ENCODE data around the gene ACTRT3. TPM values are rescaled to one million over a fixed set of nuclear protein-coding genes. Genes with fewer than 3 reads are reported as not detected.

ACTRT3 gene
- total RNA-seq, 1 experiment from 2014 or later: 1.7 TPM

DNA sequence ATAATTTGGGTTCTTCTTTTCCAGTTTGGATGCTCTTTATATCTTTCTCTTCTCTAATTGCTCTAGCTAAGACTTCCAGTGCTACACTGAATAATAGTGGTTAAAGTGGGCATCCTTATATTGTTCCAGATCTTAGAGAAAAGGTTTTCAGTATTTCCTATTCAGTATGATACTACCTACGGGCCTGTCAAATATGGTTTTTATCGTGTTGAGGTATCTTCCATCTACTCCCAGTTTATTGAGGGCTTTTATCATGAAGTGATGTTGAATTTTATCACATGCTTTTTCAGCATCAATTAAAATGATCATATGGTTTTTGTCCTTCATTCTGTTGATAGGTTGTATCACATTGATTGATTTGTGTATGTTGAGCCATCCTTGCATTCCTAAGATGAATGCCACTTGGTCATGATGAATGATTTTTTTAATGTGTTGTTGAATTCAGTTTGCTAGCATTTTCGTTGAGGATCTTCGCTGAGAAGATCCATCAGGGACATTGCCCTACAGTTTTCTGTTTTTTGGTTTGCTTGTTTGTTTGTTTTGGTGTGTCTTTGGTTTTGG lies 46.3 kb upstream of the ACTRT3 start:
- H3K4me1 ChIP-seq (ENCODE audit: control insufficient read depth, insufficient read depth, low read length): peaks cover 17% of the 10 kb centered on the region; the same call in 1 of the 2 replicates
- intact Hi-C loops (cut with micrococcal nuclease; ENCODE audit: unreplicated experiment) (no loop called here), in situ Hi-C loops (cut with HindIII; ENCODE audit: low pct_unique_long_range_greater_than_20kb, low sequenced_read_pairs) (no loop called here)
- ChIA-PET POLR2A (no interaction called here), CTCF (no interaction called here)
- H3K4me3 ChIP-seq (ENCODE audit: low read depth in 2 of 2, low read length in 2 of 2): no peak overlapping the region
- ATAC-seq (no peak), DNase-seq (ENCODE audit: low read depth, low spot score) (no peak)
- no peaks in the 10 kb centered on the region for H3K9me3 ChIP-seq (ENCODE audit: control insufficient read depth, insufficient read depth, low read depth, low read length)
- peaks cover 11% of the 10 kb centered on the region; the same call in 1 of the 2 replicates for H3K27me3 ChIP-seq (ENCODE audit: control insufficient read depth, insufficient read depth, low read length)
- H3K27ac ChIP-seq (ENCODE audit: low read length): no peak overlapping the region
- TF ChIP-seq REST (IDR thresholded peaks at IDR 0.05; ENCODE audit: insufficient read depth in 1 of 2, low read depth in 2 of 2, low read length in 1 of 2) (no peak), POLR2AphosphoS5 (IDR thresholded peaks at IDR 0.05; ENCODE audit: low read depth, low read length) (no peak), TCF7L2 (IDR thresholded peaks at IDR 0.05; ENCODE audit: low read depth, low read length) (no peak), SIN3A (IDR thresholded peaks at IDR 0.05; ENCODE audit: borderline replicate concordance, insufficient read depth, low read depth, low read length) (no peak)
- TF ChIP-seq, protein P1, sequence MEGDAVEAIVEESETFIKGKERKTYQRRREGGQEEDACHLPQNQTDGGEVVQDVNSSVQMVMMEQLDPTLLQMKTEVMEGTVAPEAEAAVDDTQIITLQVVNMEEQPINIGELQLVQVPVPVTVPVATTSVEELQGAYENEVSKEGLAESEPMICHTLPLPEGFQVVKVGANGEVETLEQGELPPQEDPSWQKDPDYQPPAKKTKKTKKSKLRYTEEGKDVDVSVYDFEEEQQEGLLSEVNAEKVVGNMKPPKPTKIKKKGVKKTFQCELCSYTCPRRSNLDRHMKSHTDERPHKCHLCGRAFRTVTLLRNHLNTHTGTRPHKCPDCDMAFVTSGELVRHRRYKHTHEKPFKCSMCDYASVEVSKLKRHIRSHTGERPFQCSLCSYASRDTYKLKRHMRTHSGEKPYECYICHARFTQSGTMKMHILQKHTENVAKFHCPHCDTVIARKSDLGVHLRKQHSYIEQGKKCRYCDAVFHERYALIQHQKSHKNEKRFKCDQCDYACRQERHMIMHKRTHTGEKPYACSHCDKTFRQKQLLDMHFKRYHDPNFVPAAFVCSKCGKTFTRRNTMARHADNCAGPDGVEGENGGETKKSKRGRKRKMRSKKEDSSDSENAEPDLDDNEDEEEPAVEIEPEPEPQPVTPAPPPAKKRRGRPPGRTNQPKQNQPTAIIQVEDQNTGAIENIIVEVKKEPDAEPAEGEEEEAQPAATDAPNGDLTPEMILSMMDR (IDR thresholded peaks at IDR 0.05): no peak
- no peaks in the 10 kb centered on the region for H3K36me3 ChIP-seq (ENCODE audit: control insufficient read depth, insufficient read depth, low read length)
- BruUV-seq (replicated peaks): no TSS peak

DNA sequence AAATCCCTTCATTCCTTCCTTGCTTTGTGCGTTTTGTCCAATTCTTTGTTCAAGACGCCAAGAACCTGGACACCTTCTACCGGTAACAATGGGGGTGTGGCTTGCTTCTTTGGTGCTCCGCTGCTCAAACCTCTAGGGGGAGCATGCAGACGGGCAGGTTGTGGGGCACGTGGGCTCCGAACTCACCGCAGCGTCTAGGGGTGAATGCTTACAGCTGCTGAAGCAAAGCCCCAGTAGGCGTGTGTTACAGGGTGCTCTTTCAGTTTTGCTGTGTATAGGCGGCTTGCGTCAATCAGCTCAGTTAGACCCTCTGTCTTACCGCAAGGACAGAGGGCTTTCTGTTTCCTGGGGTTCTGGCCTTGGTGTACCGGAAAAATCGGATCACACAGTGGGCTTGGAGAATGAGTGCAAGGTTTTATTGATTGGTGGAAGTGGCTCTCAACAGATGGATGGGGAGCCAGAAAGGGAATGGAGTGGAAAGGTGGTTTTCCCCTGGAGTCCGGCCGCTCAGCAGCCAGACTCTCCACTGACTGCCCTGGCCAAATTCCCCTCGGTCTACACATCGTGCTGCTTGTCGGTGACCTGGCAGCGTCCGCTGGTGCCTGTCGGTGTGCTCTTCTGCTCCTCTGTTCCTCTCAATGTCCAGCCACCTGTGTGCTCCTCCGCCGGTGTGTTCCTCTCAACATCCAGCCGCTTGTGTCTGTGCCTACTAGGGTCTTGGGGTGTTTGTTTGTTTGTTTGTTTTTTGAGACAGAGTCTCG lies 44.6 kb upstream of the ACTRT3 start:
- Histone ChIP-seq H3K9me3 (ENCODE audit: control insufficient read depth, insufficient read depth, low read depth, low read length) (no peaks in the 10 kb centered on the region), H3K27ac (ENCODE audit: low read length) (no peak overlapping the region; the same call in 1 of the 2 replicates), H3K4me1 (ENCODE audit: control insufficient read depth, insufficient read depth, low read length) (peaks cover 17% of the 10 kb centered on the region; the same call in 1 of the 2 replicates), H3K36me3 (ENCODE audit: control insufficient read depth, insufficient read depth, low read length) (no peaks in the 10 kb centered on the region), H3K4me3 (ENCODE audit: low read depth in 2 of 2, low read length in 2 of 2) (peak overlapping the region; percentile 39 to 60), H3K27me3 (ENCODE audit: control insufficient read depth, insufficient read depth, low read length) (peaks cover 6% of the 10 kb centered on the region; the same call in 1 of the 2 replicates)
- intact Hi-C loops (cut with micrococcal nuclease; ENCODE audit: unreplicated experiment): no loop called here
- ChIA-PET CTCF (no interaction called here), POLR2A (no interaction called here)
- DNase-seq (ENCODE audit: low read depth, low spot score) (no peak), ATAC-seq (peak; percentile 54)
- in situ Hi-C loops (cut with HindIII; ENCODE audit: low pct_unique_long_range_greater_than_20kb, low sequenced_read_pairs): no loop called here
- TF ChIP-seq, protein P1 (IDR thresholded peaks at IDR 0.05): peak; percentile 79
- TF ChIP-seq POLR2AphosphoS5 (IDR thresholded peaks at IDR 0.05; ENCODE audit: low read depth, low read length): no peak
- BruUV-seq (replicated peaks): no TSS peak
